Lower lobe of right lung (tissue), 2 donors: ENCODE results near the gene OBSCN. TPM values are rescaled to one million over a fixed set of nuclear protein-coding genes. Genes with fewer than 3 reads are reported as not detected.
A peak's percentile ranks its signal among the peaks of the same experiment; 100 is the strongest.

Experiments used
- ATAC-seq, 2 donors: fragments of 200-7000 bp; cut with Tn5 transposase; one replicate each; pipeline ENCODE4 v1.9.1; 2020 to 2022; ENCODE audit warnings: mild to moderate bottlenecking in 2 of 2, moderate library complexity in 2 of 2
- DNase-seq: peaks from one replicate; pipeline ENCODE4 v3.0.0-alpha.2; 2020
- H3K27ac ChIP-seq: fragments of 200-600 bp; one replicate; pipeline ENCODE4 v1.8.0; 2022
- H3K27me3 ChIP-seq: fragments of 200-600 bp; one replicate; pipeline ENCODE4 v1.8.0; 2022; ENCODE audit warnings: low read depth
- H3K36me3 ChIP-seq: fragments of 200-600 bp; one replicate; pipeline ENCODE4 v1.8.0; 2022; ENCODE audit warnings: mild to moderate bottlenecking
- H3K4me1 ChIP-seq: fragments of 200-600 bp; one replicate; pipeline ENCODE4 v1.8.0; 2022
- H3K4me3 ChIP-seq: fragments of 200-600 bp; one replicate; pipeline ENCODE4 v1.8.0; 2022; ENCODE audit warnings: mild to moderate bottlenecking
- H3K9me3 ChIP-seq: fragments of 200-600 bp; one replicate; pipeline ENCODE4 v1.8.0; 2022
- CTCF ChIP-seq: fragments of 200-600 bp; IDR thresholded peaks from one replicate; pipeline ENCODE4 v1.8.0; 2022; ENCODE audit warnings: antibody characterized with exemption, mild to moderate bottlenecking
- intact Hi-C: fragments of 100-400 bp; cut with DNase I; formaldehyde crosslinking; loops from one replicate; pipeline ENCODE4 v1.11.0; 2022
- total RNA-seq: library from RNA; stranded (reverse); fragmentation: NEBNext Ultra II Directional; extraction: Animal tissue kit (Norgen Biotek cat#: 25700); gene quantifications from one replicate; pipeline ENCODE4 v1.2.1, GENCODE V29; 2021
- donor health status: DM: no; HTN: yes; CAD: no; lungs with severe emphysema.

The OBSCN gene
- total RNA-seq, 1 donor from 2014 or later, result 35.6 TPM

- DNase-seq (no peak), ATAC-seq (no peak)
- Histone ChIP-seq H3K9me3 (no peaks in the 10 kb centered on the region), H3K4me3 (no peak overlapping the region), H3K27me3 (peaks cover 27% of the 10 kb centered on the region), H3K27ac (no peak overlapping the region), H3K4me1 (peaks cover 17% of the 10 kb centered on the region), H3K36me3 (peaks cover 10% of the 10 kb centered on the region)
- intact Hi-C loops, result no loop called here
- TF ChIP-seq CTCF, result no peak
Measured at GRCh38 chr1:228415221-228415620, 207.4 kb downstream of the OBSCN start.

- DNase-seq (no peak), ATAC-seq (no peak)
- no peak overlapping the region for H3K27ac ChIP-seq
- H3K9me3 ChIP-seq, result no peaks in the 10 kb centered on the region
- TF ChIP-seq CTCF, result no peak
- peaks cover 27% of the 10 kb centered on the region for H3K27me3 ChIP-seq
- H3K4me3 ChIP-seq, result peak overlapping the region; percentile 53
- intact Hi-C loops, result no loop called here
- H3K36me3 ChIP-seq, result peaks cover 4% of the 10 kb centered on the region
- H3K4me1 ChIP-seq, result peaks cover 17% of the 10 kb centered on the region
Measured at GRCh38 chr1:228415853-228416216, 208.0 kb downstream of the OBSCN start.

- H3K4me1 ChIP-seq, result peaks cover 17% of the 10 kb centered on the region
- peaks cover 27% of the 10 kb centered on the region for H3K27me3 ChIP-seq
- H3K36me3 ChIP-seq, result no peaks in the 10 kb centered on the region
- peak; percentile 38 for TF ChIP-seq CTCF
- ATAC-seq, result peak; percentile 74 to 81
- H3K9me3 ChIP-seq, result no peaks in the 10 kb centered on the region
- H3K27ac ChIP-seq, result no peak within 1 kb of the TSS
- no peak for DNase-seq
- peak within 1 kb of the TSS; percentile 53 for H3K4me3 ChIP-seq
- intact Hi-C loops, result no loop called here
Measured at GRCh38 chr1:228416217-228416933, 208.5 kb downstream of the OBSCN start, which contains the start of gene TRIM17. TSS of gene TRIM17 (minus strand) at chr1:228416861. CDS start at chr1:228415072, 1,789 bp downstream.

- TF ChIP-seq CTCF, result no peak
- intact Hi-C loops, result no loop called here
- H3K9me3 ChIP-seq, result no peaks in the 10 kb centered on the region
- H3K36me3 ChIP-seq, result no peaks in the 10 kb centered on the region
- no peak overlapping the region for H3K27ac ChIP-seq
- ATAC-seq (peak in 1 of 2 donors; percentile 10), DNase-seq (no peak)
- peaks cover 27% of the 10 kb centered on the region for H3K27me3 ChIP-seq
- H3K4me3 ChIP-seq, result no peak overlapping the region
- peaks cover 17% of the 10 kb centered on the region for H3K4me1 ChIP-seq
Measured at GRCh38 chr1:228417061-228417460, 209.2 kb downstream of the OBSCN start.

GRCh38 chr1:228417483-228418203, 209.8 kb downstream of the OBSCN start:
- DNase-seq (no peak), ATAC-seq (peak in 1 of 2 donors; percentile 22)
- Histone ChIP-seq H3K27me3 (peaks cover 27% of the 10 kb centered on the region), H3K4me3 (no peak overlapping the region), H3K27ac (no peak overlapping the region), H3K9me3 (no peaks in the 10 kb centered on the region), H3K36me3 (no peaks in the 10 kb centered on the region), H3K4me1 (peaks cover 17% of the 10 kb centered on the region)
- no peak for TF ChIP-seq CTCF
- intact Hi-C loops, result no loop called here
